Astrocyte (in vitro differentiated cells and primary cell): ENCODE results near the gene UBP1. TPM values are rescaled to one million over a fixed set of nuclear protein-coding genes. Genes with fewer than 3 reads are reported as not detected.

ENCODE experiments used
- DNase-seq: peaks from one replicate; pipeline ENCODE4 v3.0.0-alpha.2; 2010; ENCODE audit warnings: low read depth
- FAIRE-seq: peaks from 2 replicates; lab custom pipeline; 2011; peaks lifted over from hg19 to GRCh38; lab: Jason Lieb, UNC
- H2AFZ ChIP-seq: 2 replicates; pipeline ENCODE4 v1.6.0; 2012; ENCODE audit warnings: low read depth, low read length, inconsistent platforms
- H3K27ac ChIP-seq: 2 replicates; pipeline ENCODE4 v1.5.1; 2011; ENCODE audit warnings: low read depth, low read length, inconsistent platforms
- H3K27me3 ChIP-seq: 2 replicates; pipeline ENCODE4 v1.6.0; 2011; ENCODE audit warnings: low read length, inconsistent platforms; ENCODE audit not compliant: insufficient read depth
- H3K36me3 ChIP-seq: 2 replicates; pipeline ENCODE4 v1.5.1; 2011; ENCODE audit warnings: low read length, inconsistent platforms; ENCODE audit not compliant: insufficient read depth
- H3K4me1 ChIP-seq: 2 replicates; pipeline ENCODE4 v1.5.1; 2011; ENCODE audit warnings: low read length, inconsistent platforms; ENCODE audit not compliant: insufficient read depth
- H3K4me2 ChIP-seq: 2 replicates; pipeline ENCODE4 v1.6.0; 2012; ENCODE audit warnings: low read length, inconsistent platforms
- H3K4me3 ChIP-seq: 2 replicates; pipeline ENCODE4 v1.5.1; 2011; ENCODE audit warnings: low read depth, mild to moderate bottlenecking, low read length, inconsistent platforms; ENCODE audit not compliant: insufficient read depth
- H3K79me2 ChIP-seq: 2 replicates; pipeline ENCODE4 v1.6.0; 2012; ENCODE audit warnings: mild to moderate bottlenecking, low read length, inconsistent platforms; ENCODE audit not compliant: insufficient read depth
- H3K9ac ChIP-seq: 2 replicates; pipeline ENCODE4 v1.6.0; 2012; ENCODE audit warnings: mild to moderate bottlenecking, low read length, inconsistent platforms
- H3K9me3 ChIP-seq: 2 replicates; pipeline ENCODE4 v1.5.1; 2012; ENCODE audit warnings: low read depth, mild to moderate bottlenecking, low read length, inconsistent platforms; ENCODE audit not compliant: insufficient read depth
- H4K20me1 ChIP-seq: 2 replicates; pipeline ENCODE4 v1.6.0; 2012; ENCODE audit warnings: low read length, inconsistent platforms; ENCODE audit not compliant: insufficient read depth
- H3K27ac Mint-ChIP-seq: one replicate; pipeline ENCODE4 v1.8.0; 2021; ENCODE audit warnings: mild to moderate bottlenecking, mixed read lengths; ENCODE audit not compliant: unreplicated experiment
- H3K27me3 Mint-ChIP-seq: one replicate; pipeline ENCODE4 v1.8.0; 2021; ENCODE audit warnings: low read depth, mixed read lengths; ENCODE audit not compliant: unreplicated experiment
- H3K36me3 Mint-ChIP-seq: one replicate; pipeline ENCODE4 v1.8.0; 2021; ENCODE audit warnings: low read depth, mixed read lengths; ENCODE audit not compliant: unreplicated experiment
- H3K4me1 Mint-ChIP-seq: one replicate; pipeline ENCODE4 v1.8.0; 2021; ENCODE audit warnings: low read depth, mixed read lengths; ENCODE audit not compliant: unreplicated experiment
- H3K4me3 Mint-ChIP-seq: one replicate; pipeline ENCODE4 v1.8.0; 2021; ENCODE audit warnings: mild to moderate bottlenecking, moderate library complexity, mixed read lengths; ENCODE audit not compliant: unreplicated experiment
- H3K9me3 Mint-ChIP-seq: one replicate; pipeline ENCODE4 v1.8.0; 2021; ENCODE audit warnings: mild to moderate bottlenecking, mixed read lengths; ENCODE audit not compliant: unreplicated experiment
- CTCF ChIP-seq: IDR thresholded peaks from 2 replicates; pipeline ENCODE4 v1.5.1; 2011; ENCODE audit warnings: low read depth, mild to moderate bottlenecking, inconsistent platforms, low read length, moderate library complexity; ENCODE audit not compliant: insufficient read depth
- EZH2 ChIP-seq: IDR thresholded peaks from 2 replicates; pipeline ENCODE4 v1.6.1; 2012; ENCODE audit warnings: mild to moderate bottlenecking, low read length, inconsistent platforms; ENCODE audit not compliant: insufficient read depth
- total RNA-seq: library from RNA; stranded (reverse); gene quantifications from 2 replicates; pipeline ENCODE4 v1.2.1, GENCODE V29; 2021

UBP1 gene
- total RNA-seq, 1 donor from 2014 or later = 79.3 TPM

- DNase-seq = no peak
- Histone ChIP-seq H3K36me3 (no peaks in the 10 kb centered on the region), H3K4me1 (peaks cover 15% of the 10 kb centered on the region), H3K4me3 (no peak overlapping the region), H3K27me3 (no peaks in the 10 kb centered on the region), H4K20me1 (peaks cover 5% of the 10 kb centered on the region), H3K9me3 (no peaks in the 10 kb centered on the region), H3K79me2 (no peaks in the 10 kb centered on the region), H3K4me2 (peak overlapping the region; percentile 15), H3K27ac (no peak overlapping the region), H2AFZ (no peak overlapping the region), H3K9ac (no peak overlapping the region)
- Mint-ChIP-seq H3K27ac (peak overlapping the region; percentile 66), H3K4me3 (no peak overlapping the region), H3K36me3 (peaks cover 2% of the 10 kb centered on the region), H3K4me1 (peaks cover 17% of the 10 kb centered on the region), H3K27me3 (no peaks in the 10 kb centered on the region), H3K9me3 (no peaks in the 10 kb centered on the region)
- no peak for FAIRE-seq
- no peak for TF ChIP-seq EZH2
- TF ChIP-seq CTCF = no peak
Observed at GRCh38 chr3:33364060-33364459, 76.1 kb downstream of the UBP1 start.

DNA sequence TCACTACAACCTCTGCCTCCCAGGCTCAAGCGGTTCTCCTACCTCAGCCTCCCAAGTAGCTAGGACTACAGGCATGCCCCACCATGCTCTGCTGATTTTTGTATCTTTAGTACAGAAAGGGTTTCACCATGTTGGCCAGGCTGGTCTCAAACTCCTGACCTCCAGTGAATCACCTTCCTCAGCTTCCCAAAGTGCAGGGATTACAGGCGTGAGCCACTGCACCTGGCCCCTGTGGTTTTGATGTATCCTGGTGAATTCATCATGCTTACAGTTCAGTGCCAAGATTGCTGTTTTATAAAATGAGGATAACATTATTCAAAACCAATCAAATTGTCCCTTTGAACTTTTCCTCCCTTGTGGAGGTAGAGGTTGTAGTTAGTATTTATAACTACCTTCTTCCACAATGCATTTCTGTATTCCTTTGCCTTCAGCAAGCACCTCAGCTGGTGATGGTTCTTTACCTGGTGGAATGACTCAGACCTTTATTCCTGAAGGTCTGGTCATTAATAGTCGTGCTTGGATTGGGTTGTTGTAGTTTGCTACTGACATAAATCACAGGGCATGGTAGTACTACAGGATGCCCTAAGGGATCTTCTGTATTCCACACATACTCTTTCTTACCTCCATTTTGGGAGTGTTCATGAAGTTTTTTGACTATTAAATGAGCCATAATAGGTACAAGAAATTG lies 76.9 kb downstream of the UBP1 start:
- H3K4me3 Mint-ChIP-seq = no peak overlapping the region
- peaks cover 2% of the 10 kb centered on the region for H3K36me3 Mint-ChIP-seq
- Histone ChIP-seq H3K4me3 (no peak overlapping the region), H3K9ac (no peak overlapping the region), H2AFZ (no peak overlapping the region), H3K4me1 (peaks cover 15% of the 10 kb centered on the region), H3K79me2 (no peaks in the 10 kb centered on the region), H3K27me3 (no peaks in the 10 kb centered on the region), H3K4me2 (no peak overlapping the region), H3K9me3 (no peaks in the 10 kb centered on the region), H3K27ac (no peak overlapping the region), H4K20me1 (peaks cover 5% of the 10 kb centered on the region), H3K36me3 (no peaks in the 10 kb centered on the region)
- no peak for FAIRE-seq
- TF ChIP-seq CTCF (no peak), EZH2 (no peak)
- DNase-seq = peak; percentile 25
- H3K4me1 Mint-ChIP-seq = peaks cover 17% of the 10 kb centered on the region
- H3K27me3 Mint-ChIP-seq = no peaks in the 10 kb centered on the region
- no peak overlapping the region for H3K27ac Mint-ChIP-seq
- H3K9me3 Mint-ChIP-seq = no peaks in the 10 kb centered on the region

- Mint-ChIP-seq H3K27ac (no peak overlapping the region), H3K4me1 (peaks cover 19% of the 10 kb centered on the region), H3K27me3 (no peaks in the 10 kb centered on the region), H3K36me3 (peaks cover 3% of the 10 kb centered on the region), H3K9me3 (no peaks in the 10 kb centered on the region), H3K4me3 (no peak overlapping the region)
- Histone ChIP-seq H3K4me3 (peak overlapping the region; percentile 18), H3K79me2 (no peaks in the 10 kb centered on the region), H3K36me3 (no peaks in the 10 kb centered on the region), H2AFZ (no peak overlapping the region), H3K27ac (peak overlapping the region; percentile 92), H4K20me1 (peaks cover 8% of the 10 kb centered on the region), H3K27me3 (no peaks in the 10 kb centered on the region), H3K9me3 (no peaks in the 10 kb centered on the region), H3K9ac (peak overlapping the region; percentile 69), H3K4me2 (peak overlapping the region; percentile 79), H3K4me1 (peaks cover 19% of the 10 kb centered on the region)
- TF ChIP-seq CTCF (no peak), EZH2 (no peak)
- FAIRE-seq (peak; percentile 5), DNase-seq (peak; percentile 88)
Observed at GRCh38 chr3:33360136-33360825, 79.9 kb downstream of the UBP1 start.
